Muscle layer of duodenum (tissue), 2 donors: ENCODE measurements around the gene GABRE.

Experiments
- H3K27ac ChIP-seq: one replicate; pipeline ENCODE4 v1.7.0; 2013; ENCODE audit warnings: mild to moderate bottlenecking, low read length
- H3K27me3 ChIP-seq: one replicate; pipeline ENCODE4 v1.7.0; 2013; ENCODE audit warnings: low read depth, mild to moderate bottlenecking, control low read depth, low read length
- H3K36me3 ChIP-seq, 2 donors: one replicate each; pipeline ENCODE4 v1.7.0; 2013; ENCODE audit warnings: low read length in 2 of 2, control low read depth in 1 of 2, mild to moderate bottlenecking in 1 of 2; ENCODE audit not compliant: insufficient read depth in 2 of 2, control insufficient read depth in 1 of 2
- H3K4me1 ChIP-seq, 2 donors: one replicate each; pipeline ENCODE4 v1.7.0; 2013; ENCODE audit warnings: low read length in 2 of 2, mild to moderate bottlenecking in 2 of 2, control low read depth in 1 of 2, moderate library complexity in 1 of 2; ENCODE audit not compliant: insufficient read depth in 2 of 2, control insufficient read depth in 1 of 2
- H3K4me3 ChIP-seq, 2 donors: one replicate each; pipeline ENCODE4 v1.7.0; 2013; ENCODE audit warnings: low read length in 2 of 2, low read depth in 1 of 2, mild to moderate bottlenecking in 1 of 2
- H3K9me3 ChIP-seq, 2 donors: one replicate each; pipeline ENCODE4 v1.7.0; 2013; ENCODE audit warnings: low read length in 2 of 2, control low read depth in 1 of 2, mild to moderate bottlenecking in 1 of 2; ENCODE audit not compliant: control insufficient read depth in 1 of 2
- donor health status: healthy.

GABRE gene

GRCh38 chrX:151966236-151966635 is 8.2 kb downstream of the GABRE start:
- no peaks in the 10 kb centered on the region for H3K4me1 ChIP-seq
- no peak overlapping the region for H3K27ac ChIP-seq
- H3K9me3 ChIP-seq: no peaks in the 10 kb centered on the region
- H3K36me3 ChIP-seq: peaks cover 11 to 14% of the 10 kb centered on the region in 2 donors
- no peak overlapping the region for H3K4me3 ChIP-seq
- no peaks in the 10 kb centered on the region for H3K27me3 ChIP-seq

- Histone ChIP-seq H3K36me3 (peaks cover 0 to 13% of the 10 kb centered on the region in 2 donors), H3K4me1 (no peaks in the 10 kb centered on the region)
Measured at GRCh38 chrX:151962034-151962433, 12.4 kb downstream of the GABRE start.

GRCh38 chrX:151958101-151958500 is 16.4 kb downstream of the GABRE start:
- Histone ChIP-seq H3K4me3 (no peak overlapping the region), H3K27me3 (no peaks in the 10 kb centered on the region), H3K36me3 (peaks cover 0 to 13% of the 10 kb centered on the region in 2 donors), H3K9me3 (no peaks in the 10 kb centered on the region), H3K4me1 (no peaks in the 10 kb centered on the region), H3K27ac (no peak overlapping the region)

More at GRCh38 chrX:151962034-151962433, 12.4 kb downstream of the GABRE start:
- Histone ChIP-seq H3K27me3 (no peaks in the 10 kb centered on the region), H3K27ac (no peak overlapping the region), H3K4me3 (no peak overlapping the region), H3K9me3 (no peaks in the 10 kb centered on the region)

GRCh38 chrX:151954730-151955129 is 19.7 kb downstream of the GABRE start:
- H3K4me3 ChIP-seq: no peak overlapping the region
- no peak overlapping the region for H3K27ac ChIP-seq
- H3K27me3 ChIP-seq: no peaks in the 10 kb centered on the region
- H3K9me3 ChIP-seq: no peaks in the 10 kb centered on the region
- H3K4me1 ChIP-seq: no peaks in the 10 kb centered on the region
- peaks cover 0 to 9% of the 10 kb centered on the region in 2 donors for H3K36me3 ChIP-seq

GRCh38 chrX:151938172-151938571 is 36.3 kb downstream of the GABRE start:
- no peak overlapping the region for H3K4me3 ChIP-seq
- no peaks in the 10 kb centered on the region for H3K4me1 ChIP-seq
- no peaks in the 10 kb centered on the region for H3K27me3 ChIP-seq
- H3K27ac ChIP-seq: no peak overlapping the region
- H3K9me3 ChIP-seq: no peaks in the 10 kb centered on the region
- no peaks in the 10 kb centered on the region for H3K36me3 ChIP-seq

- H3K36me3 ChIP-seq: no peaks in the 10 kb centered on the region
- H3K9me3 ChIP-seq: no peaks in the 10 kb centered on the region
- no peaks in the 10 kb centered on the region for H3K4me1 ChIP-seq
- H3K4me3 ChIP-seq: no peak overlapping the region
- H3K27me3 ChIP-seq: no peaks in the 10 kb centered on the region
- no peak overlapping the region for H3K27ac ChIP-seq
Measured at GRCh38 chrX:151935358-151935757, 39.1 kb downstream of the GABRE start.

GRCh38 chrX:151929126-151929525 is 45.4 kb downstream of the GABRE start:
- Histone ChIP-seq H3K36me3 (no peaks in the 10 kb centered on the region), H3K9me3 (no peaks in the 10 kb centered on the region), H3K27me3 (no peaks in the 10 kb centered on the region), H3K4me1 (no peaks in the 10 kb centered on the region), H3K27ac (no peak overlapping the region), H3K4me3 (no peak overlapping the region)

GRCh38 chrX:151923648-151924047 is 50.8 kb downstream of the GABRE start:
- Histone ChIP-seq H3K9me3 (no peaks in the 10 kb centered on the region), H3K27ac (no peak overlapping the region), H3K4me3 (no peak overlapping the region), H3K4me1 (no peaks in the 10 kb centered on the region), H3K27me3 (no peaks in the 10 kb centered on the region), H3K36me3 (no peaks in the 10 kb centered on the region)

GRCh38 chrX:151922692-151923091 is 51.8 kb downstream of the GABRE start:
- Histone ChIP-seq H3K27ac (no peak overlapping the region), H3K36me3 (no peaks in the 10 kb centered on the region), H3K27me3 (no peaks in the 10 kb centered on the region), H3K4me1 (no peaks in the 10 kb centered on the region), H3K9me3 (no peaks in the 10 kb centered on the region), H3K4me3 (no peak overlapping the region)

GRCh38 chrX:151921866-151922265 is 52.6 kb downstream of the GABRE start:
- H3K36me3 ChIP-seq: no peaks in the 10 kb centered on the region
- no peaks in the 10 kb centered on the region for H3K9me3 ChIP-seq
- no peak overlapping the region for H3K27ac ChIP-seq
- H3K27me3 ChIP-seq: no peaks in the 10 kb centered on the region
- H3K4me1 ChIP-seq: no peaks in the 10 kb centered on the region
- no peak overlapping the region for H3K4me3 ChIP-seq

GRCh38 chrX:151921292-151921691 is 53.2 kb downstream of the GABRE start:
- H3K36me3 ChIP-seq: no peaks in the 10 kb centered on the region
- no peak overlapping the region for H3K4me3 ChIP-seq
- no peaks in the 10 kb centered on the region for H3K9me3 ChIP-seq
- H3K27ac ChIP-seq: no peak overlapping the region
- no peaks in the 10 kb centered on the region for H3K27me3 ChIP-seq
- H3K4me1 ChIP-seq: no peaks in the 10 kb centered on the region

- Histone ChIP-seq H3K4me1 (no peaks in the 10 kb centered on the region), H3K4me3 (no peak overlapping the region)
Measured at GRCh38 chrX:151920530-151920929, 53.9 kb downstream of the GABRE start.

More at GRCh38 chrX:151920530-151920929, 53.9 kb downstream of the GABRE start:
- H3K27me3 ChIP-seq: no peaks in the 10 kb centered on the region
- H3K36me3 ChIP-seq: no peaks in the 10 kb centered on the region
- no peaks in the 10 kb centered on the region for H3K9me3 ChIP-seq
- H3K27ac ChIP-seq: no peak overlapping the region
